Endothelial cell of umbilical vein (primary cell): ENCODE data around the gene GNAT1. TPM values are rescaled to one million over a fixed set of nuclear protein-coding genes. Genes with fewer than 3 reads are reported as not detected.

Experiments
- BruUV-seq: library from RNA; stranded (reverse); fragments of 400-500 nt; replicated peaks from 2 replicates; lab custom pipeline; 2021; lab: Mats Ljungman, UMichigan
- CTCF ChIA-PET: fragments of 300-600, 350-600 bp; sonication (Branson Sonifier 250); formaldehyde crosslinking; loops from one replicate; lab custom pipeline; 2021; ENCODE audit warnings: antibody characterized with exemption, inconsistent platforms; lab: Charles Lee
- POLR2A ChIA-PET: fragments of 300-600, 350-600 bp; sonication (Branson Sonifier 250); formaldehyde crosslinking; loops from one replicate; lab custom pipeline; 2021; ENCODE audit warnings: antibody characterized with exemption, inconsistent platforms; lab: Charles Lee
- DNase-seq: peaks from one replicate; pipeline ENCODE4 v3.0.0-alpha.2; 2011; ENCODE audit warnings: low read depth, low spot score
- FAIRE-seq: peaks from 2 replicates; lab custom pipeline; 2011; peaks lifted over from hg19 to GRCh38; lab: Jason Lieb, UNC
- H2AFZ ChIP-seq: 2 replicates; pipeline ENCODE4 v1.6.0; 2012; ENCODE audit warnings: low read depth, low read length, control low read depth, inconsistent platforms
- H3K27ac ChIP-seq: 2 replicates; pipeline ENCODE4 v1.5.1; 2011; ENCODE audit warnings: low read depth, mild to moderate bottlenecking, control low read depth, low read length, moderate library complexity; ENCODE audit not compliant: insufficient read depth
- H3K27me3 ChIP-seq, 2 experiments: 2 replicates each; pipeline versions ENCODE4 v1.6.0 to v1.6.1; 2011; ENCODE audit warnings: low read length in 2 of 2, mixed read lengths in 1 of 2; ENCODE audit not compliant: control insufficient read depth in 2 of 2, insufficient read depth in 2 of 2
- H3K36me3 ChIP-seq, 2 experiments: 2 replicates in 1 of 2; 3 replicates in 1 of 2; pipeline ENCODE4 v1.5.1; 2011; ENCODE audit warnings: low read length in 2 of 2, mild to moderate bottlenecking in 1 of 2, moderate library complexity in 1 of 2; ENCODE audit not compliant: control insufficient read depth in 2 of 2, insufficient read depth in 2 of 2; ENCODE audit errors: extremely low read depth in 1 of 2
- H3K4me1 ChIP-seq: 3 replicates; pipeline ENCODE4 v1.5.1; 2011; ENCODE audit warnings: mild to moderate bottlenecking, low read length; ENCODE audit not compliant: control insufficient read depth, insufficient read depth; ENCODE audit errors: extremely low read depth
- H3K4me2 ChIP-seq: 2 replicates; pipeline ENCODE4 v1.6.1; 2011; ENCODE audit warnings: low read length, control low read depth, mixed read lengths; ENCODE audit not compliant: insufficient read depth
- H3K4me3 ChIP-seq, 3 experiments: fragments of 200-600 bp in 1 of 3; sonication (generic), shearing (Covaris generic) in 1 of 3; replicated peaks in 1 of 3; 2 replicates each; pipeline ENCODE4 v1.5.1; 2011 to 2016; ENCODE audit warnings: control low read depth in 3 of 3, low read length in 3 of 3, mild to moderate bottlenecking in 2 of 3, inconsistent platforms in 1 of 3, low read depth in 1 of 3, moderate library complexity in 1 of 3; ENCODE audit not compliant: insufficient read depth in 1 of 3
- H3K79me2 ChIP-seq: 2 replicates; pipeline ENCODE4 v1.6.0; 2012; ENCODE audit warnings: low read length, inconsistent platforms; ENCODE audit not compliant: control insufficient read depth, insufficient read depth
- H3K9ac ChIP-seq: replicated peaks from 2 replicates; pipeline ENCODE3; 2011; ENCODE audit warnings: low read length, control low read depth; ENCODE audit not compliant: insufficient read depth; ENCODE audit errors: extremely low read depth
- H3K9me1 ChIP-seq: replicated peaks from 3 replicates; pipeline ENCODE4 v1.6.0; 2011; ENCODE audit warnings: mild to moderate bottlenecking, low read length; ENCODE audit not compliant: control insufficient read depth, insufficient read depth; ENCODE audit errors: extremely low read depth
- H3K9me3 ChIP-seq: replicated peaks from 2 replicates; pipeline ENCODE4 v1.5.1; 2012; ENCODE audit warnings: low read length, inconsistent platforms; ENCODE audit not compliant: control insufficient read depth, insufficient read depth
- H4K20me1 ChIP-seq: replicated peaks from 2 replicates; pipeline ENCODE3; 2011; ENCODE audit warnings: mild to moderate bottlenecking, low read length; ENCODE audit not compliant: control insufficient read depth, insufficient read depth; ENCODE audit errors: extremely low read depth
- CTCF ChIP-seq, 2 donors: IDR thresholded peaks; 1 replicate in 1 of 2; 2 replicates in 1 of 2; pipeline ENCODE4 v1.5.1; 2011; ENCODE audit warnings: low read length in 2 of 2, mild to moderate bottlenecking in 2 of 2, moderate library complexity in 2 of 2, control low read depth in 1 of 2, inconsistent platforms in 1 of 2, low read depth in 1 of 2; ENCODE audit not compliant: insufficient read depth in 1 of 2; ENCODE audit errors: extremely low read depth in 1 of 2
- EZH2 ChIP-seq: IDR thresholded peaks from 2 replicates; pipeline ENCODE4 v1.6.1; 2012; ENCODE audit warnings: borderline replicate concordance, low read depth, mild to moderate bottlenecking, moderate library complexity, low read length, inconsistent platforms; ENCODE audit not compliant: severe bottlenecking
- FOS ChIP-seq: IDR thresholded peaks from 2 replicates; pipeline ENCODE4 v1.6.1; 2011; ENCODE audit warnings: mild to moderate bottlenecking, low read length, moderate library complexity, borderline replicate concordance; ENCODE audit not compliant: insufficient read depth
- GATA2 ChIP-seq: IDR thresholded peaks from 2 replicates; pipeline ENCODE4 v1.7.0; 2011; ENCODE audit warnings: low read depth, mild to moderate bottlenecking, moderate library complexity, mixed read lengths, low read length; ENCODE audit not compliant: insufficient read length, insufficient read depth
- JUN ChIP-seq: IDR thresholded peaks from 2 replicates; pipeline ENCODE4 v1.6.1; 2011; ENCODE audit warnings: borderline replicate concordance, low read depth; ENCODE audit not compliant: insufficient read length, insufficient read depth
- MAX ChIP-seq: IDR thresholded peaks from 2 replicates; pipeline ENCODE4 v1.6.1; 2011; ENCODE audit not compliant: insufficient read depth, insufficient read length
- MYC ChIP-seq: IDR thresholded peaks from one replicate; pipeline ENCODE4 v1.6.1; 2011; ENCODE audit warnings: mild to moderate bottlenecking, low read depth, low read length
- POLR2A ChIP-seq: IDR thresholded peaks from 2 replicates; pipeline ENCODE4 v1.6.1; 2012; ENCODE audit warnings: low read depth, mild to moderate bottlenecking, control low read depth, low read length
- POLR2AphosphoS5 ChIP-seq: IDR thresholded peaks from 2 replicates; pipeline ENCODE4 v1.6.1; 2012; ENCODE audit warnings: low read depth, mild to moderate bottlenecking, control low read depth, low read length, moderate library complexity; ENCODE audit not compliant: insufficient read depth
- dilution Hi-C: fragments of 300-500 bp; cut with MboI; formaldehyde crosslinking; loops from one replicate; pipeline ENCODE4 v1.15.0; 2019; ENCODE audit warnings: low sequenced_read_pairs; ENCODE audit not compliant: extremely low pct_ligation_motif_present
- intact Hi-C: fragments of 100-400 bp; cut with micrococcal nuclease; formaldehyde crosslinking; loops from one replicate; pipeline ENCODE4 v1.10.0; 2022
- polyA plus RNA-seq, 4 experiments: library from polyadenylated mRNA; depleted of rRNA in 3 of 4; stranded (reverse) in 3 of 4; unstranded in 1 of 4; fragments of >200 nt; gene quantifications; 2 replicates each; pipeline versions ENCODE4 v1.2.1 to v1.2.3, GENCODE V29; 2011 to 2012; ENCODE audit warnings: missing spikeins in 1 of 4
- total RNA-seq: library from RNA; stranded (reverse); gene quantifications from 2 replicates; pipeline ENCODE4 v1.2.3, GENCODE V29; 2021

Gene GNAT1
- total and polyA plus RNA-seq, 2 donors (not counting 3 experiments of a cell fraction or from before 2014, with no cell fraction given) = 0.77 TPM; not detected in 1

GRCh38 chr3:50183755-50184154, 7.7 kb upstream of the GNAT1 start:
- no peak overlapping the region for H2AFZ ChIP-seq
- no peaks in the 10 kb centered on the region for H4K20me1 ChIP-seq
- peaks cover 0 to 46% of the 10 kb centered on the region in 2 experiments for H3K36me3 ChIP-seq
- no peak overlapping the region for H3K27ac ChIP-seq
- intact Hi-C loops = no loop called here
- no peak overlapping the region for H3K9ac ChIP-seq
- FAIRE-seq (no peak), DNase-seq (no peak)
- no peaks in the 10 kb centered on the region for H3K9me1 ChIP-seq
- no TSS peak for BruUV-seq
- CTCF ChIA-PET = interaction anchor here (1.0 kb wide), 1 partner anchor 18 kb away, joined by 3 read pairs; no protein-coding TSS in a partner anchor
- no peaks in the 10 kb centered on the region for H3K27me3 ChIP-seq
- dilution Hi-C loops = loop anchor here (5.0 to 10.0 kb wide), 2 partner anchors 59 to 69 kb away; no protein-coding TSS in a partner anchor
- H3K79me2 ChIP-seq = no peaks in the 10 kb centered on the region
- POLR2A ChIA-PET = no interaction called here
- no peak overlapping the region for H3K4me3 ChIP-seq
- no peaks in the 10 kb centered on the region for H3K9me3 ChIP-seq
- H3K4me1 ChIP-seq = no peaks in the 10 kb centered on the region
- TF ChIP-seq POLR2AphosphoS5 = no peak
- TF ChIP-seq POLR2A = no peak
- no peak for TF ChIP-seq EZH2
- no peak overlapping the region for H3K4me2 ChIP-seq

GRCh38 chr3:50184242-50184978, 7.0 kb upstream of the GNAT1 start:
- FAIRE-seq (no peak), DNase-seq (no peak)
- CTCF ChIA-PET = interaction anchor here (1.0 kb wide), 2 partner anchors 19 to 31 kb away, joined by 3 read pairs; no protein-coding TSS in a partner anchor
- Histone ChIP-seq H4K20me1 (no peaks in the 10 kb centered on the region), H3K4me3 (no peak overlapping the region), H3K9me3 (no peaks in the 10 kb centered on the region), H3K27ac (no peak overlapping the region), H3K36me3 (peaks cover 0 to 46% of the 10 kb centered on the region in 2 experiments), H2AFZ (no peak overlapping the region), H3K4me2 (no peak overlapping the region), H3K9me1 (no peaks in the 10 kb centered on the region), H3K4me1 (no peaks in the 10 kb centered on the region), H3K9ac (no peak overlapping the region), H3K79me2 (no peaks in the 10 kb centered on the region), H3K27me3 (no peaks in the 10 kb centered on the region)
- no TSS peak for BruUV-seq
- POLR2A ChIA-PET = no interaction called here
- dilution Hi-C loops = loop anchor here (5.0 to 10.0 kb wide), 2 partner anchors 58 to 70 kb away; no protein-coding TSS in a partner anchor
- intact Hi-C loops = no loop called here
- TF ChIP-seq POLR2A = no peak
- TF ChIP-seq MAX = no peak
- no peak for TF ChIP-seq FOS
- no peak for TF ChIP-seq JUN
- TF ChIP-seq EZH2 = no peak
- no peak for TF ChIP-seq GATA2
- no peak for TF ChIP-seq POLR2AphosphoS5
- no peak for TF ChIP-seq MYC
- no peak for TF ChIP-seq CTCF (IDR thresholded peaks at IDR 0.05; ENCODE audit: extremely low read depth in 1 of 2, insufficient read depth in 1 of 2, low read depth in 1 of 2, low read length in 2 of 2)
